T1000 (cell line): Measurements from ENCODE around the gene RNF227.
"Not testable (repeated sequence)": the region's sequence is repeated elsewhere in the genome, so short reads cannot be mapped to it uniquely, and the experiment has no call there.

Experiments
- DNase-seq: peaks from one replicate; lab custom pipeline; 2025; ENCODE audit warnings: mixed read lengths; lab: John Stamatoyannopoulos, UW

Gene RNF227

DNA sequence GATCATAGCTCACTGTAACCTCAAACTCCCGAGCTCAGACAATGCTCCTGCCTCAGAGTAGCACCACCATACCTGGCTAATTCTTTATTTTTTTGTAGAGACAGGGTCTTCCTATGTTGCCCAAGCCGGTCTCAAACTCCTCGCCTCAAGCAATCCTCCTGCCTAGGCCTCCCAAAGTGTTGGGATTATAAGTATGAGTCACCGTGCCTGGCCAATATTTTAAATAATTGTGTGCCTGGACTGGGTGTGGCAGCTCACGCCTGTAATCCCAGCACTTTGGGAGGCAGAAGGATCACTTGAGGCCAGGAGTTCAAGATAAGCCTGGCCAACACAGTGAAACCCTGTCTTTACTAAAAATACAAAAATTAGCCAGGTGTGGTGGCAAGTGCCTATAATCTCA is 51.7 kb downstream of the RNF227 start:
- not testable (repeated sequence) for DNase-seq
